ENCODE data around the gene MTMR3.

DNA sequence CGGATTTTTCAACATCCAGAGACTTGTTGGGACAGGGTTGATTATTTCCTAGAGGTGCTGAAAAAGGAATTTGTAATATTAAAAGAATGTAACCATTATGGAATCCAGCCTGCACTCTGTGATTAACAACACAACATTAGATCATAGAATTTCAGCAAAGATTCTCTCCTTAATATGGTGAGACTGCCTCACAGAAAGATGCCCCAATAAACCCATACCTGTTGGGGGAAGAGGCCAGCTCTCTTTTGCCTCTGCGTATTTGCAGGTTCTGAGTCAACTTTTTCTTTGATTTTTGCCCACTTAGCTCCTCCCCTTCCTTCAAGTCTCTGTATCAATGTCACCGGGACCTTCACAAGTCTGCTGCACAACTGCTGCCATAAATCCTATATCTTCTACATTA lies 12.4 kb upstream of the MTMR3 start:
- TF ChIP-seq, protein P1, sequence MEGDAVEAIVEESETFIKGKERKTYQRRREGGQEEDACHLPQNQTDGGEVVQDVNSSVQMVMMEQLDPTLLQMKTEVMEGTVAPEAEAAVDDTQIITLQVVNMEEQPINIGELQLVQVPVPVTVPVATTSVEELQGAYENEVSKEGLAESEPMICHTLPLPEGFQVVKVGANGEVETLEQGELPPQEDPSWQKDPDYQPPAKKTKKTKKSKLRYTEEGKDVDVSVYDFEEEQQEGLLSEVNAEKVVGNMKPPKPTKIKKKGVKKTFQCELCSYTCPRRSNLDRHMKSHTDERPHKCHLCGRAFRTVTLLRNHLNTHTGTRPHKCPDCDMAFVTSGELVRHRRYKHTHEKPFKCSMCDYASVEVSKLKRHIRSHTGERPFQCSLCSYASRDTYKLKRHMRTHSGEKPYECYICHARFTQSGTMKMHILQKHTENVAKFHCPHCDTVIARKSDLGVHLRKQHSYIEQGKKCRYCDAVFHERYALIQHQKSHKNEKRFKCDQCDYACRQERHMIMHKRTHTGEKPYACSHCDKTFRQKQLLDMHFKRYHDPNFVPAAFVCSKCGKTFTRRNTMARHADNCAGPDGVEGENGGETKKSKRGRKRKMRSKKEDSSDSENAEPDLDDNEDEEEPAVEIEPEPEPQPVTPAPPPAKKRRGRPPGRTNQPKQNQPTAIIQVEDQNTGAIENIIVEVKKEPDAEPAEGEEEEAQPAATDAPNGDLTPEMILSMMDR (IDR thresholded peaks at IDR 0.05; ENCODE audit: borderline replicate concordance, extremely low read depth, low read length, poor library complexity, severe bottlenecking): no peak
- no peak for TF ChIP-seq EZH2 (IDR thresholded peaks at IDR 0.05; ENCODE audit: borderline replicate concordance, low read depth, low read length, severe bottlenecking)
